A549 (cell line): Measurements from ENCODE around the gene IDS.

Experiments used
- TF ChIP-seq, protein P1 (sequence below): fragments of >200 bp; sonication (Bioruptor Twin); formaldehyde crosslinking; IDR thresholded peaks from 3 replicates; pipeline ENCODE4 v1.5.1; 2016
- TF ChIP-seq, protein P2 (sequence below): fragments of 250-450 bp; sonication (Bioruptor Pico); IDR thresholded peaks from 2 replicates; pipeline ENCODE4 v1.5.0; 2021; ENCODE audit warnings: mild to moderate bottlenecking, moderate library complexity, borderline replicate concordance

DNA sequence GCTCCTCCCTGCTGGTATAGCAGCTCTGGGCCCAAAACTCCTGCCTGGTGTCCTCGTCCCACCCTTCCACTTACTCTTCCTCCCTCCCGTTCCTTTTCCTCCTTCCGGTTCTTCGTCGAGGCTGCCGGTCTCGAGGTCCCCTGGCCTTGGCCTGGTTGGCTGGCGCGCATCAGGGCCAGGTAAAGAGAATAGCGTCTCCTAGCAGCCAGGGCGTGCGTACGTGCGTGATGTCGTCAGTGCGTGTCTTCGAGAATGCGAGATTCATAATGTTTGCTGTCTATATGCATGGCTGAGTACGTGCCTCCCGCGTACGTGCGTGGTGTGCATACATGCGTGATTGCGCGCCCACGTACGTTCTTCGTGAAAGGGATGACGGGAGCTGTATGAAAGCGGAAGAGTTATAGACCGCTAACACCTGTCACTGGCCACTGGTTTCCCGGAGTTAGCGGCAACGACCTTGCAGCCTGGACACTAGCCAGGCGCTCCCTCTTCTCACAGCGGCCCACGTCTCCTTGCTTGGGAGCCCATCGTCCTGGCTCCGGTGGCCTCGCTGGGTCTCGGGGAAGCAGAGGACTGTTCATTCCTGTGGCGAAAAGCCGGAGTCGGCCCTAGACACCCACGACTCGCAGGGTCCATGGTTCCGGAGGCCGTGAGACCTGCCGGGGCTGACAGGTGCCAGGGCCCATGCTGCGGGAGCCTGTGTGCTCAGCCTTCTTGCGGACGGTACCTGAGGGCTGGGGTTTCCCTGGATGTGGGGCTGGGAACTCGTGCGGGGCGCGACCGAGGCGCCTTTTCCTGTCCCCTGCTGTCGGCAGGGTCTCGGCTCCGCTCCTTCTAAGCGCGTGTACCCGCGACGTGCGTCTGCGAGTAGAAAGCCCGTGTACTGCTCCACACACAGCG, 35.8 kb upstream of the IDS start, which contains the start of gene EOLA1:
- TF ChIP-seq, protein P1, sequence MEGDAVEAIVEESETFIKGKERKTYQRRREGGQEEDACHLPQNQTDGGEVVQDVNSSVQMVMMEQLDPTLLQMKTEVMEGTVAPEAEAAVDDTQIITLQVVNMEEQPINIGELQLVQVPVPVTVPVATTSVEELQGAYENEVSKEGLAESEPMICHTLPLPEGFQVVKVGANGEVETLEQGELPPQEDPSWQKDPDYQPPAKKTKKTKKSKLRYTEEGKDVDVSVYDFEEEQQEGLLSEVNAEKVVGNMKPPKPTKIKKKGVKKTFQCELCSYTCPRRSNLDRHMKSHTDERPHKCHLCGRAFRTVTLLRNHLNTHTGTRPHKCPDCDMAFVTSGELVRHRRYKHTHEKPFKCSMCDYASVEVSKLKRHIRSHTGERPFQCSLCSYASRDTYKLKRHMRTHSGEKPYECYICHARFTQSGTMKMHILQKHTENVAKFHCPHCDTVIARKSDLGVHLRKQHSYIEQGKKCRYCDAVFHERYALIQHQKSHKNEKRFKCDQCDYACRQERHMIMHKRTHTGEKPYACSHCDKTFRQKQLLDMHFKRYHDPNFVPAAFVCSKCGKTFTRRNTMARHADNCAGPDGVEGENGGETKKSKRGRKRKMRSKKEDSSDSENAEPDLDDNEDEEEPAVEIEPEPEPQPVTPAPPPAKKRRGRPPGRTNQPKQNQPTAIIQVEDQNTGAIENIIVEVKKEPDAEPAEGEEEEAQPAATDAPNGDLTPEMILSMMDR: no peak
- TF ChIP-seq, protein P2, sequence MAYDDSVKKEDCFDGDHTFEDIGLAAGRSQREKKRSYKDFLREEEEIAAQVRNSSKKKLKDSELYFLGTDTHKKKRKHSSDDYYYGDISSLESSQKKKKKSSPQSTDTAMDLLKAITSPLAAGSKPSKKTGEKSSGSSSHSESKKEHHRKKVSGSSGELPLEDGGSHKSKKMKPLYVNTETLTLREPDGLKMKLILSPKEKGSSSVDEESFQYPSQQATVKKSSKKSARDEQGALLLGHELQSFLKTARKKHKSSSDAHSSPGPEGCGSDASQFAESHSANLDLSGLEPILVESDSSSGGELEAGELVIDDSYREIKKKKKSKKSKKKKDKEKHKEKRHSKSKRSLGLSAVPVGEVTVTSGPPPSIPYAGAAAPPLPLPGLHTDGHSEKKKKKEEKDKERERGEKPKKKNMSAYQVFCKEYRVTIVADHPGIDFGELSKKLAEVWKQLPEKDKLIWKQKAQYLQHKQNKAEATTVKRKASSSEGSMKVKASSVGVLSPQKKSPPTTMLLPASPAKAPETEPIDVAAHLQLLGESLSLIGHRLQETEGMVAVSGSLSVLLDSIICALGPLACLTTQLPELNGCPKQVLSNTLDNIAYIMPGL (CRISPR knock-in tag): no peak
